HG03469 (cell line): Measurements from ENCODE around the gene CHAF1B.
"Not testable (repeated sequence)": the region's sequence is repeated elsewhere in the genome, so short reads cannot be mapped to it uniquely, and the experiment has no call there.

Experiments
- ATAC-seq: cut with Tn5 transposase; IDR thresholded peaks from one replicate; pipeline ENCODE4 v1.9.1; 2021; ENCODE audit warnings: mild to moderate bottlenecking, moderate library complexity, moderate number of reproducible peaks; ENCODE audit not compliant: unreplicated experiment

CHAF1B gene

DNA sequence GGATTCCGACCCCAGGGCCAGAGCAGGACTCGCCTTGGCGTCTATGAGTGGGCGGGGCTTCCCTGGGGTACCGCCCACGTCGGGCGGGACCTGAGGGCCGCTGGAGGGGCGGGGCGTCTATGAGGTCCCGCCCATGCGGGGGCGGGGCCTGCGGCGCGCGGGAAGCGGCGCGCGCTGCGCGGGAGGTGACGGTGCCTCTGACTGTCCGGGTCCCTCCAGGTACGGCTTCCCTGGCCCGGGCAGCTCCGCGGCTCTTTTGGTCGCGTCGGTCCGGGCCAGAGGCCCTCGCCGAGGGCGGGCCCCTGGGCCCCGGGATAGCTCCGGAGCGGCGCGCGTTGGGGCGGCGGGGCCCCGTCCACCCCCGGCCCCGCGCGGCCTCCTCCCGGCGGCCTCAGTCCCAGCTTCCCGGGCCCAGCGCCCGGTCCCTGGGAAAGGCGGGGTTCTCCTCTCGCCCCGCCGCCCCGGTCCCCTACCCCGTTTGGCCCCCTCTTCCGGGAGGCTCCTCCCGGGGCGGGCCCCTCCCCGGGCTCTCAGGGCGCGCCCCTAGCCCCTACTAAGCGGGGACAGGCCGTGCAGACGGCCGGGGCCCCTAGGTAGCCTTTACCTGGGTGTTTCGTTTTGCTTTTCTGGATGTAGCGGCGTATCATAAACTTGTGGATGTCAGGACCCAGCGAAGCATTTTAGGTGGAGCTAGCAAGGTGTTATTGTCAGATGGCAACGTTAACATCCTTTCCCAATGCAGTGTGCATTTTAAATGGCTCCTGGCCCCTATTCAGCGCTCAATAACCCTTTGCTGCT lies at the start of gene CHAF1B:
TSS of gene CHAF1B (plus strand) at position 160 of the 798 bp plus-strand sequence. CDS start 745 bp downstream, outside the sequence.
- peak; percentile 76 for ATAC-seq

DNA sequence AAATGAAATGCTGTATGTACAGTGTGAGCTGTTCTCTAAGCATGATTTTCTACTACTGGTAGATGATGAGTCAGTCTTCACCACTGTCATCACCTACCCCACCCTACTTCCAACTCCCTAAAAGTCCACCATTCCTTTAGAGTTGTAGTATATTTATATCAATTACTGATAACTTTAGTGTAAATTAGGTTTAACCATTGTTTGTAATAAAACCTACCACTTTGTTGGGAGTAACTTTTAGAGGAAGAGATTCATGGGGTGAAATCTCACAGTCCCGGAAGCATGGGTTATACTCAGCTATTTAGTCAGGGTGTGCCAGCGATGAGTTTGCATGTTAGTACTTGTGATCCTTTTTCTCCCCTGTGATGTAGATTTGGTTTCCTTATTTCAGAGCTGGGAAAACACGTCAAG lies 48.1 kb upstream of the CHAF1B start:
- ATAC-seq = no peak

GRCh38 chr21:36338975-36339374 lies 46.2 kb upstream of the CHAF1B start:
- no peak for ATAC-seq

GRCh38 chr21:36342581-36342980 lies 42.6 kb upstream of the CHAF1B start:
- ATAC-seq = not testable (repeated sequence)

- no peak for ATAC-seq
Observed at GRCh38 chr21:36344931-36345330, 40.3 kb upstream of the CHAF1B start.

DNA sequence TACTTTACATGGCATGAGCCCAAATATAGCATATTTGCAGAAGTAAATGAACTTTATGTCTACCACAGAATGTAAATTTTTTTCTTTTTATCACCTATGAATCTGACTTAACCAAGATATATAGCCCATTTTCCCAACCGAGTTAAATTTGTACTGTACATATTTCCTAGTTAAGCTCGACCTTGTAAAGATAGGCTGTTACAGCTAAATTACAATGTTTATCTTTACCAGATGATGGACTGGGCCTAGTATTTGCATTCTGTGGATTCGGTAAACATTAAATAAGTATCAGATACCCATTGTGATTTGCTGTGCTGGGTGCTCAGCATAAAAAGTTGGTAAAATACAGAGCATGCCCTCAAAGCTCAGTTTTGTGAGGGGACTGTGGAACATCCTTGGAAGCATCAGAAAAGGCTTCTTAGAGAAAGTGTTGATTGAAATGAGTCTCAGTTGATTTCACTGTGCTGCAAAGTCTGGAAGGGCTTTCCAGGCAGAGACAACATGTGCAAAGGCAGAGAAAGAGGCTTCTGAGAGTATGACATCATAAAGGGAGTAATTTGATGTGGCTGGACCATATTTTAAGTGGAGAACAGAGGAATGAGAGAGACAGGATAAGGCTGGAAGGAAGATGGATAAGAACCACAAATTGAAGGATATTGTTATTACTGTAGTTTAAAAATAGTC lies 37.8 kb upstream of the CHAF1B start:
- ATAC-seq = no peak

DNA sequence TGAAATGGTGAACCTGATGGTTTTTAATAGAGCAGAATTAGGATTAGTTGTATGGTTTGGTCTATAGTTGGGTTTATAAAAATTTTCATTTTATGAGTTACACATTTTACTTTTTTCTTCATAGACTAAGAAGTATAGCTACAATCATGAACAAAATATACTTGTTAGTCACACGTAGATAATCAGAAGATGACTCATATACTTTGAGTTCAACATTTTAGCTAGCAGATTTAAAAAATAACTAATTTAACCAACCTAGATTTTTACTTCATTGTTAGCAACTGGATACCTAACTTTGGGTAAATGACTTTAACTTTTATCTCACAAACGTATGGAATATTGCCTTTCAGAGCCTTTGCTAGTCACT lies 37.2 kb upstream of the CHAF1B start:
- ATAC-seq = no peak

DNA sequence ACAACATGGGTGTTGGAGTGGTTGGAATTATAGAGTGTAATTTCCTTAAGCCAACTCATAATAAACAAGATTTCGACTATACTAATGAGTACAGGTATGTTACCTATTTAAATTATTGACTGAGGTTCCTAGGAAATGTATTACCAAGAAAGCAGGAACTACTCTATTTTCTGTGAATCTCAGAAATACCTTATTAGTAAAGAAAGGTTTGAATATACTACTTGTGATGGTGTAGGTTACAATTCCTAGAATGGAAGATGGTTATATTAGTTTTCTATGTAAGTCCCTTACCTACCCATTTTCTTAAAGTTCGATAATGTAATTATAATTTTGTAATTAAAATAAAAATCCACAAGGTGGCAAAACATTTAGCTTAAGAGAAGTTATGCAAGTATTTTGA lies 35.9 kb upstream of the CHAF1B start:
- no peak for ATAC-seq

DNA sequence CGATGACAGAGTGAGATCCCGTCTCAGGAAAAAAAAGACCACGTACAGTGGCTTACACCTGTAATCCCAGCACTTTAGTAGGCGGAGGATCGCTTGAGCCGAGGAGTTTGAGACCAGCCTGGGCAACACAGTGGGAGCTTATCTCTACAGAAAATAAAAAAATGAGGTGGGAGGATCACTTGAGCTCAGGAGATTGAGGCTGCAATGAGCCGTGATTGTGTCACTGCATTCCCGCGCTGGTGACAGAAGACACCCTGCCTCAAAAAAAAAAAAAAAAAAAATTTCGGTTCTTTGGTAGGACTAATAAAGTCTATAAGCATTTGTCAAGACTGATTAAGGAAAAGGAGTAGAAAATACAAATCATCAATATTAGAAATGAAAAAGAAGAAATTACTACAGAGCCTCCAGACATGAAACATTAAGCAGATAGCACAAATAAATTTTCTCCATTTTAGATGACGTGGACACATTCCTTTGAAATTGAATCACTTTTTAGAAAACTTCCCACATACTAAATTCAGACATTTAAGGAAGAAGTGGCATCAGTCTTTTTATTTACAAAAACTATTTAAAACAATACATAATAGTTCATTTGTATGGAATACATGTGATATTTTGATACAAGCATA lies 34.8 kb upstream of the CHAF1B start:
- ATAC-seq = no peak

DNA sequence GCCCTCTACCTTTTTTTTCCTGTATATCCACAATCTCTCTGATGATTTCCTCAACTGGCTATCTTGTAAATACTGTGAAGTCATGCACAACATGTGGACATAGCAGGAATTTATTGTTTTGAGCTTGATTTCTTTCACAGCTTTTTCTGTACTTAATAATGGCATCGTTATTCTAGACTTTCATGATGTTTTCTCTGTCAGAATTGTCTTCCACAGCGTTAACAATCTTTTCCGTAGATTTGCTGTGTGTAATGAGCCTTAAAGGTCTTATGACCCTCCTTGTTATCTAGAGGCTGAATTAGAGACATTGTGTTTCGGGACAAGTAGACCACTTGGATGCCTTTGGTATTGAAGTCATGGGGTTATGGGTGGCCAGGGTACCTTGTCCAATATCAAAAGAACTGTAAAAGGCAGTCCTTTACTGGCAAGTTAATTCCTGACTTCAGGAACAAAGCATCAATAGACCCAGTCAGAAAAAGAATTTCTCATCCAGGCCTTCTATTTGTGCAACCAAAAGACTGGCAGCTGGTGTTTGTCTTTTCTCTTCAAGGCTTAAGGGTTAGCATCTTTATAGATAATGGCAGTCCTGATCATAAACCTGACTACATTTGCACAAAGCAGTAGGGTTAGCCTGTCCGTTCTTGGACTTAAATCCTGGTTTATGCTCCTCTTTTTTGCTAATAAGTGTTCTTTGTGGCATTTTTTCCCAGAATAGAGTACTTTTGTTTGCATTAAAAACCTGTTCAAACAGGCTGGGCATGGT lies 30.1 kb upstream of the CHAF1B start:
- ATAC-seq = no peak

- ATAC-seq = no peak
Observed at GRCh38 chr21:36355868-36356267, 29.3 kb upstream of the CHAF1B start.

DNA sequence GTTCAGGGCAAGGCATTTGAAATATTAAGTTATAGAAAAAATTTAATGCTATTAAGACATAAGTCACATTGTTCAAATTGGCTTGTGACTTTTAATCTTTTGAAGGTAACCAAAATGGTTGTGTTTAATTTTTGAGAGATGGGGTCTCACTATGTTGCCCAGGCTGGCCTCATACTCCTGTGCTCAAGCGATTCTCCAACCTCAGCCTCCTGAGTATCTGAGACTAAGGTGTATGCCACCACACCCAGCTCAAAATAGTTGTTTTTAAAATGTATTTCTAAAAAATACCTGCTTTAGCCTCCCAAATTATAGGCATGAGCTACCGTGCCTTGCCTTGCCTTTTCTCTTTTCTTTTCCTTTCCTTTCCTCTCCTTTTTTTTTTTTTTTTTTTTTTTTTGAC lies 26.0 kb upstream of the CHAF1B start:
- no peak for ATAC-seq

DNA sequence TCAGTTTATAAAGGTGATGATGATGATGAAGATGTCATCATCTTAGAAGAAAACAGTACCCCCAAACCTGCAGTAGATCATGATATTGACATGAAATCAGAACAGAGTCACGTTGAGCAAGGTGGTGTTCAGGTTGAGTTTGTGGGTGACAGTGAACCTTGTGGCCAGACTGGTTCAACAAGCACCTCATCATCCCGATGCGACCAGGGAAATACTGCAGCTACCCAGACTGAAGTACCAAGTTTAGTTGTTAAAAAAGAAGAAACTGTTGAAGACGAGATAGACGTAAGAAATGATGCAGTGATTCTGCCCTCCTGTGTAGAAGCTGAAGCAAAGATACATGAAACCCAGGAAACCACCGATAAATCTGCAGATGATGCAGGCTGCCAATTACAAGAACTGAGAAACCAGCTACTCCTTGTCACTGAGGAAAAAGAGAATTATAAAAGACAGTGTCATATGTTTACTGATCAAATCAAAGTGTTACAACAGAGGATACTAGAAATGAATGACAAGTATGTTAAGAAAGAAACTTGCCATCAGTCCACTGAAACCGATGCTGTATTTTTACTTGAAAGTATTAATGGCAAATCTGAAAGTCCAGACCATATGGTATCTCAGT lies 16.0 kb upstream of the CHAF1B start:
- no peak for ATAC-seq

DNA sequence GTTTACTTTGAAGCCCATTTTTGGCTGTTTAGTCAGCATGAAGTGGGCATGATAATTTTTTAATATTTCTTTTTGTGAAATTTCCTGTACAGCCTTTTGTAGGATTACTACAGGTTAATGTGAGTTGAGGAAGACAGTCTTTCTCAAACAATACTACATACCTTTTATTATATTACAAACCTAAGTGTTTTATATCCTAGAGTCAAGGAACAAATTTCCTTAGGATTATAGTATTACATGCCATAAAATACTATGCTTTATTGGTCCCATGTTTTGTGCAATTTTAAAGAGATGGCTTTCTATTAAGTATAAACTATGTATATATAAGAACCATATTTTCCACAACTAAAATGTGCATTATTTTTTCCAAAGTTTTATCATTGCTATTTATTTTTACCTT lies 9.2 kb upstream of the CHAF1B start:
- no peak for ATAC-seq

- no peak for ATAC-seq
Observed at GRCh38 chr21:36377391-36377842, 7.8 kb upstream of the CHAF1B start.

- no peak for ATAC-seq
Observed at GRCh38 chr21:36379251-36379650, 5.9 kb upstream of the CHAF1B start.

- ATAC-seq = no peak
Observed at GRCh38 chr21:36381841-36382589, 3.2 kb upstream of the CHAF1B start.

- not testable (repeated sequence) for ATAC-seq
Observed at GRCh38 chr21:36382722-36383121, 2.5 kb upstream of the CHAF1B start.

- ATAC-seq = no peak
Observed at GRCh38 chr21:36384885-36385232, 333 bp upstream of the CHAF1B start.

DNA sequence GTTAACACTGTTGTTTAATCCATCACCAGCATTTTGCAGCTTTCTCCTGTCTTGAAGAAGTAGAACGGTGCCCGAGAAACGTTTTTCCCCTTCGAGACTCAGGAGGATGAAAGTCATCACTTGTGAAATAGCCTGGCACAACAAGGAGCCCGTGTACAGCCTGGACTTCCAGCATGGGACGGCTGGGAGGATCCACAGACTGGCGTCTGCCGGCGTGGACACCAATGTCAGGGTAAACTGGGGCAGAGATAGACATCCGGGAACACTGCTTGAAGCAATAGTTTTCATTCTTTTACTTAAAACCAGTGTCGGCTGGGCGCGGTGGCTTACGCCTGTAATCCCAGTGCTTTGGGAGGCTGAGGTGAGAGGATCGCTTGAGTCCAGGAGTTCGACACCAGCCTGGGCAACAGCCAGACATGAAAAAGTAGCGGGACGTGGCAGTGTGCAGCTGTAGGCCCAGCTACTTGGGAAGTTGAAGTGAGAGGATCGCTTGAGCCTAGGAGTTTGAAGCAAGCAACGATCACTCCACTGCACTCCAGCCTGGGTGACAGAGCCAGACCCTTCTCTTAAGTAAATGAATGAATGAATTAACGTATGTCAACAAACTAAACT lies 945 bp downstream of the CHAF1B start:
- ATAC-seq = no peak
